HG03060 (cell line): Measurements from ENCODE around the gene PDZD11.
"Not testable (repeated sequence)": the region's sequence is repeated elsewhere in the genome, so short reads cannot be mapped to it uniquely, and the experiment has no call there.

ENCODE experiments used
- ATAC-seq: cut with Tn5 transposase; IDR thresholded peaks from one replicate; pipeline ENCODE4 v1.9.1; 2021; ENCODE audit warnings: low read depth, moderate number of reproducible peaks; ENCODE audit not compliant: unreplicated experiment

Gene PDZD11, protein sequence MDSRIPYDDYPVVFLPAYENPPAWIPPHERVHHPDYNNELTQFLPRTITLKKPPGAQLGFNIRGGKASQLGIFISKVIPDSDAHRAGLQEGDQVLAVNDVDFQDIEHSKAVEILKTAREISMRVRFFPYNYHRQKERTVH

DNA sequence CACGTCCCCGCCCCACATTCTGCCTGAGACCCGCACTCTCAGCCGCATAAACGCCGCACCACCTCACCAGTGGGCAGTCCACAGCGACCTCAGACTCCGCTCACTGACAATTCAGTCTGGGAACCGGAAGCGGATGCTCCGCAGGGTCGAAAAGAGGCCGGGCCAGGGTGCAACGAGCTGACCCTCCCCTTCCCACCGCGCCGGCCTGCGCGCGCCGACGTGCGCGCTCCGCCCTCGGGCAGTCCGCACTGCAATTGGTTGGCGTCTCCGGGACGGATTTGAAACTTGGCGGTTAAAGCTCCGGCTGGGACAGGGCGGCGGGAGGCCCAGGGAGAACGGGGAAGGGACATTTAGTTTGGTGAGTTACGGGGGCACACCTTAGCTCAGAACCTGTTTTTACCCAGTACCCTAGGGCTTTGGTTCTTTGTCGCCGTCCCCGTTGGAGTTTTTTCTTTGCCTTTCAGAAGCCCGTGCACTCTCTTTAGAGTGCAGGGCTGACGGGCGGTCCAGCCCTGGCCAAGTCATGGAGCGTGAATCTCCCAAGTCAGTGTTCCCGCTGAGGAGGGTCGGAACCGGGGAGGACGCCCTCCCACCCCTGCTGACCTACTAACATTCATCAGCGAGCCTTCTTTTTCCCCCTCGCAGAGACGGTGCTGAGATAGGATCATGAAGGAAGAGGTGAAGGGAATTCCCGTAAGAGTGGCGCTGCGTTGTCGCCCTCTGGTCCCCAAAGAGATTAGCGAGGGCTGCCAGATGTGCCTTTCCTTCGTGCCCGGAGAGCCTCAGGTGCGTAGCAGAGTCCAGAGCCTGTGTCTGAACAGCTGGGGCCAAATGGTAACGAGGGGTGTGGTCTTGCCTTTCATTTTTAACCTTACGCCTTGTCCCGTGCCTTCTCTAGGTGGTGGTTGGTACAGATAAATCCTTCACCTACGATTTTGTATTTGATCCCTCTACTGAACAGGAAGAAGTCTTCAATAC is at the start of gene PDZD11, which contains the start of gene KIF4A:
TSS of gene PDZD11 (minus strand) at position 135 of the 978 bp plus-strand sequence. CDS start 586 bp downstream, outside the sequence.
TSS of gene KIF4A (plus strand) at position 312 of the 978 bp plus-strand sequence. CDS start at position 667, 355 bp downstream.
- peak; percentile 78 for ATAC-seq

DNA sequence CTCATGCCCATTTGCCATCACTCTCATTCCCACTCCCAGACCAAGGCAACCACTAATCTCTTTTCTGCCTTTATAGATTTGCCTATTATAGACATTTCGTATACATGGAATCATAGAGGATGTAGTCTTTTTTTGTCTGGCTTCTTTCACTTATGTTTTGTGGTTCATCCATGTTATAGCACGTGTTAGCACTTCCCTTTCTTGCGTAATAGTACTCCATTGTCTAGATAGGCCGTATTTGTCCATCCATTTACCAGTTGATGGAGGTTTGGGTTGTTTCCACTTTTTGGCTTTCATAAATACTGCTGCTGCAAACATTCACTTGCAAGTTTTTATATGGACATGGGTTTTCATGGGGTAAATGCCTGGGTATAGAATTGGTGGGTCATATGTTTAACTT is 48.6 kb upstream of the PDZD11 start:
- ATAC-seq: no peak

DNA sequence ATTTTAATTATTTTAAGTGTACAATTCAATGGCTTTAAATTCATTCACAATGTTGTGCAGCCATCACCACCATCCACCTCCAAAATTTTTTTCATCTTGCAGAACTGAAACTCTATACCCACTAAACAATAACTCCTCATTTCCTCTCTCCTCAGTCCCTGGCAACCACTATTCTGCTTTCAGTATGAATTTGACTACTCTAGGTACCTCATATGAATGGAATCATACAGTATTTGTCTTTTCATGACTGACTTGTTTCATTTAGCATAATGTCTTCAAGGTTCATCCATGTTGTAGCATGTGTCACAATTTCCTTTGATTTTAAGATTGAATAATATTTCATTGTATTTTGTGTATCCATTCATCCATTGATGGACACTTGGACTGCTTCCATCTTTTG is 47.0 kb upstream of the PDZD11 start:
- ATAC-seq: peak; percentile 100

DNA sequence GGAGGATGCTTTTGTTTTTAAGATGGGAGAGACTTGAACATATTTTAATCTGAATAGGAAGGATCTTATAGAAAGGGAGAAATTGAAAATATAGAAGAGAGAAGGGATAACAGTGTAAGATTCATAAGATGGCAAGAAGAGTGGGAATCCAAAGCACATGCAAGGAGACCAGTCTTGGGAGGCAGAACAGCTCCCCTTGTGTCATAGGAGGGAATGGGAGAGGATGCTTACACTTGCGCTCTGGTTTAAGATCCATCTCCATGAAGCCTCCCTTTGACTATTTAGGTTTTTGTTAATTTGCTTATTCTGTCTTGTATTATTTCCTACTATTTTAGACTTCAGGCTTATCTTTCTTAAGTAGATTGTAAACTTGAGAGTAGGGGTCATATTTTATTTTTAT is 42.9 kb upstream of the PDZD11 start:
- no peak for ATAC-seq

DNA sequence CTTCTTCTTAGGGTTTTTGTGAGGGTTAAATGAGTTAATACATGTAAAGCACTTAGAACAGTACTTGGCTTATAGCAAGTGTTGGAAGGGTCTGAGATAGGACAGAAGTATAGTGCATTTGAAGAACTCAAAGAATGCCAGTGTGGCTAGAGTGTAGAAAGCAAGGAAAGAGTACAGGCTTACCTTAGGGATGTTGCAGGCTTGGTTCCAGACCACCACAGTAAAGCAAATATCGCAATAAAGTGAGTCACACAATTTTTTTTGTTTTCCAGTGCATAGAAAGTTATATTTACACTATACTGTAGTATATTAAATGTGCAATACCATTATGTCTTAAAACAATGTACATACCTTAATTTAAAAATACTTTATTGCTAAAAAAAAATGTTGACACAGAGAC is 41.4 kb upstream of the PDZD11 start:
- ATAC-seq: no peak

DNA sequence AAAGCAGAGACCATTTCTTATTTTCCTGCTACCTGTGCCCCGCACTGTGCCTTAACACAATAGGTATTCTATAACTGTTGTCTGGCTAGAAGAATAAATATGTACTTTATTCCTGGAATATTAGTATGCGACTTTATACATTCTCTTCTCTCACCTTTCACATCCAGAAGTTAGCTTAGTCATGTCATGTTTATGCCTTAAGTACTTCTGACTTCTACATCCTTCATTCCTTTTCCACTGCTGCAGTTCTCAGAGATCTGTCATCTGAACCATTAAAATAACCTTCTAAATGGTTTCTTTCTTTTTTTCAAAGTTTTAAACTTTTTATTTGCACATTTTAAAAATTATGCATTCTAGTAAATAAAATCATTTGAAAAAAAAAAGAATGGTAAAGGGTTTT is 34.6 kb upstream of the PDZD11 start:
- no peak for ATAC-seq

DNA sequence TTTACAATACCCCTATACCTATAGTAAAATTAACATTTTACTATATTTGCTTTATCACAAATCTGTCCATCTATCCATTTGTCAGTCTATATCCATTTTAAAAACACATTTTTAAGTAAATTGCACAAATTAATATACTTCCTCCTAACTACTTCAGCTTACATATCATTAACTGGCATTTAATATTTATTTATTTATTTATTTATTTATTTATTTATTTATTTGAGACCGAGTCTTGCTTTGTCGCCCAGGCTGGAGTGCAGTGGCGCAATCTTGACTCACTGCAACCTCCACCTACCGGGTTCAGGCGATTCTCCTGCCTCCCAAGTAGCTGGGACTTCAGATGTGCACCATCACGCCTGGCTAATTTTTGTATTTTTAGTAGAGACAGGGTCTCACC is 33.9 kb upstream of the PDZD11 start:
- ATAC-seq: not testable (repeated sequence)

DNA sequence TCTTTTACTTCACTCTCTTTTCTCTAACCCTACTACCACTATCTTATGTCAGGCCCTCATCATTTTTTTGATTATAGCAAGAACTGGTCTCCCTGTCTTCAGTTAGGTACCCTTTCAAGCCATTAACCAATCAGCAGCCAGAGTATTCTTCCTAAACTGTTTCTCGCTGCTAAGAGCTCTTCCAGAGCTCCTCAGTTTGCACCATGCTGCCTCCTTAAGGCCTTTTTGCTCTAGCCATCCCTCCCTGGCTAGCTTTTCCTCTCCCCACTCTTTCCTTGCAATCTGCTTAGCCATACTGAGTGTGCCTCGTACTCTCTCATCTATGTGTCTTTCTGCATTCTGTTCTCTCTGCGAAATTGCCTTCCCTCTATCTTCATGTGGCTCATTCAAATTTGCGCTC is 33.1 kb upstream of the PDZD11 start:
- ATAC-seq: no peak

DNA sequence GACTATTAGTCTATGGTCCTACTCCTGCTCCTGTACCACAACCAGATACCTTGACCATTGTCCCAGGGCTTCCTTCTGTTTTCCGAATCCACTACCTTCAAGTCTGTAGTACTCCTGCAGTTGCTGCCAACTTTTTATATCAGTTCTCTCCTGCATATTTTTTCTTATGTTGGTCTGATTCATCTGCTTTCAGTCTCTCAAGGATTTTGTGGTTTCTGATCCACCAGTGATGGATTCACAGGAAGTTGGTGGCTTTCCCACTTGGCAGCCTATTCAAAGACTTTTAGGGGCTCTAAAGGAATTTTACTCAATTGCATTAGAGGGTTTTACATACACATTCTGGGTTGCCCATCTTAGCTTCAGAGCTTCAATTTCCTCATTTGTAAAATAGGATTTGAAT is 23.8 kb upstream of the PDZD11 start:
- ATAC-seq: no peak

DNA sequence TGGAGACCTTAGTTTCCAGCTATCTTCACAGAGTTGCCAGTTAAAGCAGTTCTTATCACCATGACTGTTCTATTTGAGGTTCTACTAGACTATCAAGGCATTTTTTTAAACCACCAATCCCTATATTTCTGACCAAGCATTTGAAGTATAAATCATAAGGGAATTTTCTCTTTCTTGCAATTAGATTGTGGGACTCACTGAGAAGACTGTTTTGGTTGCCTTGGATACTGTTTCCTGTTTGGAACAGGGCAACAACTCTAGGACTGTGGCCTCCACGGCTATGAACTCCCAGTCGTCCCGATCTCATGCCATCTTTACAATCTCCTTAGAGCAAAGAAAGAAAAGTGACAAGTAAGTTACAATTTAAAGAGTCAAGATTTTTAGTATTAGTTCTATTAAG is 12.0 kb upstream of the PDZD11 start:
- no peak for ATAC-seq

DNA sequence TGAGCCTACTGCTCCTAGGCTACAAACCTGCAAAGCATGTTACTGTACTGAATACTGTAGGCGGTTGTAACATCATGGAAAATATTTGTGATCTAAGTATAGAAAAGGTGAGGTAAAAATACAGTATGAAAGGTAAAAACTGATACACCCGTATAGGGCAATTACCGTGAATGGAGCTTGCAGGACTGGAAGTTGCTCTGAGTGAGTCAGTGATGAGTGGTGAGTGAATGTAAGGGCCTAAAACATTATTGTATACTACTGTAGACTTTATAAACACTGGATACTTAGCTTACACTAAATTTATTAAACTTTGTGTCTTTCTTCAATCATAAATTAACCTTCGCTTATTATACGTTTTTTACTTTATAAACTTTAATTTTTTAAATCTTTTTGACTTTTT is 3.9 kb upstream of the PDZD11 start:
- no peak for ATAC-seq

DNA sequence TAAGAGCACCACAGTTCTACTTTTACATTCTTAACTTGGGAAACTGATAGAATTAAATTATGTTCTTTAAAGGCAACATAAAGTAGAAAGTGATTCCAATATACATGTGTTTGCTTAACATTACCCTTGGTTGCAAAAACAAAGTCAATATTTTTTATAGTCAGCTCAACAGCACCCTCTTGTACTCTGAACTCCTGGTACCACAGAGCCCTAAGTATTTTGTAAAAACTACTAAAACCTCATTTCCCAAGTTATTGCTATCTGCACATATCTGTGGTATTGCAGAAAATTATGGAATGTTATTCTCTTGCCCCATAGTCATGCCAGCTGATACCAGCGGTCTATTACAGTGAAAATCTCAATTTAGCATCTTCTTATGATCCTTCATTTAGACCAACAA is 3.1 kb upstream of the PDZD11 start:
- ATAC-seq: no peak

DNA sequence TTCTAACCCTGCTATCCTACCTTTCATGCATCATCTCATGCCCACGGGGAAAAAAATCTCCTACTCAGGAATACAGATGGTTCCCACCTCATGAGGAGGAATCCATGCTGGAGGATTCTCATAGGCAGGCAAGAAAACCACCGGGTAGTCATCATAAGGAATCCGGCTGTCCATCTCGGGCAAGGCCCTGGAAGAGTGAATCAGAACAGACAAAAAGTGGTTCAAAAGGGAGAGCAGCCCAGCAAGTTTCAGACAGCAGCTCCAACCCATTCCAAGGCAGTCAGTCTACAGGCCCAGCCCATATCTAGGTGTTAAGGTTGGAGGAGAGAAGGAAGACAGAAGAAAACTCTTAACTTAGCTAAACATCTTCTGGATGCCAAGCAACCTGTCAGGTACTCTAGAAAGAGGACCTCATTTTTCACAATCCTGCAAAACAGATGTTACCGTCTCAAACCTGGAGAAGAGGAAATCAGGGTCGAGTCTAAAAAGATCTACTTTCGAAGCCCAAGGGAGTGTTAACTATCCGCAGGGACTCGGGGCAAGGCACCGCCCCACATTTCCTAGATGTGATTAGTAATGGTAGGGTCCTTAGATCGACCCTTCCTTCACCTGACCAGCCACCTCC is 447 bp downstream of the PDZD11 start:
- peak; percentile 6 for ATAC-seq

DNA sequence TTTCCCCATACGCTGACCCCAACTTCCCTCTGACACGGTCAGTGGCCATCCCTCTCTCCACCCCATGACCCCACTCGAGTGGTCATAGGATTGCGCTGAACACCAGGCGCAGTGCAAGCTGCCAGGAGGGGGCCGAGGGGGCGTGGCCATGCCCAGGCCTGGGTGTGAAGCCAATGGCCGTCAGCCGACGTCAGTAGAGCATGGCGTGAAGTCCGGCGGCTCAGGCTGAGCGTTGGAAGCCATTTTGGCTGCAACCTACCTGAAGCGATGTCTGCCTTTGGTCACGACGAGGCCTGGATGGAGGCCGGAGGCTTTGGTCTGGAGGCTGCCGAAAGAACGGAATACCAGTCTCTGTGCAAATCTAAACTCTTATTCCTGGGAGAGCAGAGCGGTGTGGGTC is 7.8 kb downstream of the PDZD11 start, which contains the start of gene RAB41:
TSS of gene RAB41 (plus strand) at position 222 of the 400 bp plus-strand sequence. CDS start at position 268, 46 bp downstream.
- no peak for ATAC-seq

DNA sequence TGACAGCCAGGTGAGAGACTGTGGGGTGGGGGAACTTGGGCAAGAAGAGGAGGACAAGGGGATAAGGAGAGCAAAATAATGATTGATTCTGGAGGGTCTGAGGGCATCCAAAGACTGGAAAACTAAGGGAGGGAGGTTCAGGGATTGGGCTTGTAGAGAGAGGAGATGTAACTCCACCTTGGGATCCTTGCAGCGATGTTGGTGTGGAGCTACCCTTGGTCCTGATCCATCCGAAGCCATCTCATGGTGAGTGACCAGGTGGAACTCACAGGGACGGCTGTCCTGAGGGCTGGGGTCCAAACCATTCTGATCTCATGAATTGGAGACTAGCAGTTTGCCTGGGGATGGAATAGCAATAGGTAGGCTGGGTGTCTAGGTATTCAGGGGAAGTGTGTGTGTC is 9.2 kb downstream of the PDZD11 start:
- ATAC-seq: no peak

DNA sequence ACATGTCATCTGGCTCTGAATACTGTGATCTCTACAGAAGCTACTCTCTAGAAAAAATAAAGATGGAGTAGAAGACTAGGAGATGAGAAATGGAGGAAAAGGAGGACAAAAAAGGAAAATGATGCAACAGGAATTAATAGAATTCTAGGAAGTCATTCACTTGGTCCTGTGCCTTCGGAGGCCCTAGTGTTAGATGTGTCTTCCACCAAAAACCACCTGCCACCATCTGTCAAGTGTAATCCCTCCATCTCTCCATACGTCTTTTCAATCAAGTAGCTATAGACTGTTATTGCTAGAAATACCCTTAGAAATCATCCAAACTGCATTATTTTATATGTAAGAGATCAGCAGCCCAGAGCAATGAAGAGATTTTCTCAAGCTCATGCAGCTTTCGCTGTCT is 10.6 kb downstream of the PDZD11 start:
- no peak for ATAC-seq

DNA sequence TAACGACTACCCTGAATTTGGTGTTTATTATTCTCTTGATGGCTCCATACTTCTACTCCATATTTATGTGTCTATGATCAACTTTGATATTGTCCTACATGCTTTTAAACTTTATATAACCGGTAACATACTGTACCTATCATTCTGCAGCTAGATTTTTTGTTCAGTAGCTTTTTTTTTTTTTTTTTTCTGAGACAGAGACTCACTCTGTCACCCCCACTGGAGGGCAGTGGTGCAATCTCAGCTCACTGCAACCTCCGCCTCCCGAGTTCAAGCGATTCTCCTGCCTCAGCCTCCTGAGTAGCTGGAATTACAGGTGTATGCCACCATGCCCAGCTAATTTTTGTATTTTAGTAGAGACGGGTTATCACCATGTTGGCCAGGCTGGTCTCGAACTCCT is 15.7 kb downstream of the PDZD11 start:
- ATAC-seq: not testable (repeated sequence)

DNA sequence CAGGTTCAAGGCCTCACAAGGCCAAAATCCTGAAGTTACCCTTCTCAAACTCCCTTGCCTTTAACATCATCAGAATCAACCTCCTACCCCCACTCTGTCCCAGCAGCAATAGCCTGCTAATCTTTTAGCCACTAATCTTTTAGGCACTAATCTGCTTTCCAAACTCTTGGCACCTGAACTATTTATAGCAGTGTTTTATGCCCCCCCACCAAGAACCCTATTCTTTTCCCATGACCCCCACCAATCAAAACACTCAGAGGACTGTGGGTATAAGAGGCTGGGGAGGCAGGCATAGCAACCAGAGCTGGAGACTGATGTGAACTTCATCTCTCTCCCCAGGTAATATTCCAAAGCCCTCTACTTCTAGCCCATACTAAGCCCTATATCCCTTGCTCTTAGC is 21.7 kb downstream of the PDZD11 start, which contains the start of gene ARR3:
TSS of gene ARR3 (plus strand) at position 301 of the 400 bp plus-strand sequence. CDS start 1,052 bp downstream, outside the sequence.
- ATAC-seq: no peak

DNA sequence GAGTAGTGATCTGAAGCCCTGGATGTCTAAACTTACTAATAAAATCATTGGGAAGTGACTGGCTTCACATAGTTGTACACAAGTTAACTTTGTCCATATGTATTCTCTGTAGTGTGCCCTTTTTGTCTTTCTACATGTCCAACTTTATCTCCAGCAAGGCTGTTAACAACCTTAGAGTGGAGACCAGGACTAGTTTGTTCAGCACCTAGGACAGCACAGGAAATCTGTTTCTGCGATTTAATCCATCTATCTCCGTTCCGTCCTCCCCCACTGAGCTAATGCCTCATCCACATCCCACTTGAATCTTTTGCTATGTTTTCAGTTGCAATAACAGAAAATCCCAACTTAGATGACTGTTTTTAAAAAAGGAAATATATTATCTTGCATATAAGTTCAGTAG is 24.9 kb downstream of the PDZD11 start:
- no peak for ATAC-seq

DNA sequence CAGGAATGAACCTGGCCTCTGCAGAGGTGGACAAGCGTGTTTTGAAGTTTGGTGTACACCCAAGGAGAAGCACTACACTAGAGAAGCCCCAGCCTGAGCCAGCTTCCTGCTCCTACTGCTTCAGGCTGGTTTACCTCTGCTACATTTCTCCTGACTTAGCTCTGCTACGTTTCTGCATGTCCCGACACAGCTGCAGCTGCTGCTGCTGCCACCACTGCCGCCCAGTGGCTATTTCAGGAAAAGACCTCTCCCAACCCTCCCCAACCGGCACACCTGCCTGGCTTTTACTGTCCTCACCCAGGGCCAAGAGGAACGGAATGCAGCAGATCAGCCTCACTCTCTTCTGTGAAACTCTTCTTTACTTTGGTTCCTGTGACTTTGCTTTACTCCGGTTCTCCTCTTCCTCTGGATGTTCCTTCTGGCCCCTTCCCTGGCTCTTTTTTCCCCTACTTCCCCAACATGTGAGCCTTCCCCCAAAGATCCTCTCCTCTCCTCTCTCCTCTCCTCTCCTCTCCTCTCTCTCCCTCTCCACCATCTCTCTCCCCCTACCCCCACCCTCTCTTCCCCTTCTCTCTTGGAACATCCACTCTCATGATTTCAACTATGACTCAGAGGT is 26.7 kb downstream of the PDZD11 start:
- ATAC-seq: no peak

DNA sequence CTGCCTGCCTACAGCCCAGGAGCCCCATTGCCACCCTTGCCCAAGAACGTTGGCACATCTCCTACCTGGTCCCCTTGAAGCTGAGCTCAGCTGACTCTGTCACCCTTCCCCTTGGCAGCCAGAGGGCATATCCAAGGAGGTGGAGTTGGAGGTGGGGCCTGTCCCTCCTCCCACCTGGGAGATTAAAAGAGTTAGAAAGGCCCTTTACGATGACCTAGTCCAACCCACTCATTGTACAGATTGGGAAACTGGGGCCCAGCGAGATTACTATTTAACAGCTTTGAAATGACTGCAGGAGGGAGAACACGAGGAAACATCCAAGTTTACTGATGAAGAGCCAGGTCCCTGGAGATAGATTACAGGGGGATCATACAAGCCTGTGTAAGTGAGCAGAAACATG is 29.6 kb downstream of the PDZD11 start, which contains the start of gene P2RY4:
TSS of gene P2RY4 (minus strand) at position 101 of the 400 bp plus-strand sequence. CDS start 580 bp downstream, outside the sequence.
- no peak for ATAC-seq
